NT2/D1 (cell line): ENCODE results near the gene PRR15.

Experiments used
- DNase-seq: peaks from one replicate; pipeline ENCODE4 v3.0.0-alpha.2; 2011; ENCODE audit warnings: low read depth, low spot score
- H3K27me3 ChIP-seq: 2 replicates; pipeline ENCODE4 v1.6.0; 2011; ENCODE audit warnings: mild to moderate bottlenecking; ENCODE audit not compliant: insufficient read length, insufficient read depth
- H3K36me3 ChIP-seq: 2 replicates; pipeline ENCODE4 v1.6.1; 2011; ENCODE audit warnings: mild to moderate bottlenecking, low read length, mixed read lengths; ENCODE audit not compliant: insufficient read depth, insufficient read length
- H3K4me1 ChIP-seq: 2 replicates; pipeline ENCODE4 v1.5.1; 2011; ENCODE audit not compliant: insufficient read depth, insufficient read length
- H3K4me3 ChIP-seq: 2 replicates; pipeline ENCODE4 v1.5.1; 2011; ENCODE audit warnings: low read depth; ENCODE audit not compliant: insufficient read length
- H3K9ac ChIP-seq: 2 replicates; pipeline ENCODE4 v1.6.0; 2011; ENCODE audit warnings: low read depth; ENCODE audit not compliant: insufficient read length
- H3K9me3 ChIP-seq: 2 replicates; pipeline ENCODE4 v1.5.1; 2011; ENCODE audit warnings: mild to moderate bottlenecking, low read length; ENCODE audit not compliant: insufficient read depth
- SUZ12 ChIP-seq: IDR thresholded peaks from 2 replicates; pipeline ENCODE4 v1.6.1; 2011; ENCODE audit not compliant: insufficient read length, insufficient read depth; ENCODE audit errors: extremely low read depth
- YY1 ChIP-seq: IDR thresholded peaks from 2 replicates; pipeline ENCODE4 v1.6.1; 2011; ENCODE audit not compliant: insufficient read length, insufficient read depth
- ZNF274 ChIP-seq: IDR thresholded peaks from 2 replicates; pipeline ENCODE4 v1.6.1; 2011; ENCODE audit warnings: mild to moderate bottlenecking, low read depth, low read length

Gene PRR15

GRCh38 chr7:29610086-29610485 is 46.5 kb downstream of the PRR15 start:
- no peaks in the 10 kb centered on the region for H3K27me3 ChIP-seq
- DNase-seq = no peak
- H3K4me3 ChIP-seq = no peak overlapping the region
- TF ChIP-seq YY1 = no peak
- TF ChIP-seq SUZ12 = no peak
- no peak for TF ChIP-seq ZNF274
- H3K36me3 ChIP-seq = no peaks in the 10 kb centered on the region
- H3K4me1 ChIP-seq = no peaks in the 10 kb centered on the region
- no peak overlapping the region for H3K9ac ChIP-seq
- no peaks in the 10 kb centered on the region; the same call in 1 of the 2 replicates for H3K9me3 ChIP-seq

DNA sequence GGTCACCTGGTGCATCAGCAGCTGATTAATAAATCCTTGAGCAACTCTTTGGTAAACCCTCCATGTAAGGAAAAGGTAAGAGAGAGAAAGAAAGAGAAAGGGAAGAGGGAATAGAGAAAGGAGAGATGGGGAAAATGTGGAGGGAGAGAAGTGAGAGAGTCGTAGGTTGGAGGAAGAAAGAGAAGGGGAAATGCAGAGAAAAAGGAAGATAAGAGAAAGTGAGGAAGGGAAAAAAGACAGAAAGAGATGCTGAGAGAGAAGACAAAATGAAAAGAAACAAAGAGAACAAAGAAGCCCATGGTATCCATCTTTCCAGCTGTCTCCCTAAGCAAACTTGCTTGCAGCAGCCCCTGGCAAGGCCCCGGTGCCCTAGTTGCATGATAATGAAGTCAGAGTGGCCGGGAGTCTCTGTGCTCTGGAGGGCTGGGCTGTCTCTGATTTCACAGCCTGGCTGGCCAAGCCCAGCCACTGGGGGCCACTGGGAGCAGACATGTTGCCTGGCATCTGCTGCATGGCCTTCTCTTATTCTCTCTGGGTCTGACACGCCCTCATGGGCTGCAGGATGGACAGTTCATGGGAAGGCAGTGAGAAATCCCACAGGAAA is 48.4 kb downstream of the PRR15 start:
- Histone ChIP-seq H3K4me1 (no peaks in the 10 kb centered on the region), H3K9me3 (no peaks in the 10 kb centered on the region; the same call in 1 of the 2 replicates), H3K27me3 (no peaks in the 10 kb centered on the region), H3K9ac (no peak overlapping the region), H3K4me3 (no peak overlapping the region), H3K36me3 (no peaks in the 10 kb centered on the region)
- DNase-seq = no peak
- no peak for TF ChIP-seq ZNF274
- TF ChIP-seq YY1 = no peak
- TF ChIP-seq SUZ12 = no peak

GRCh38 chr7:29612596-29612995 is 49.0 kb downstream of the PRR15 start:
- no peak for TF ChIP-seq SUZ12
- no peak for TF ChIP-seq YY1
- TF ChIP-seq ZNF274 = no peak
- no peaks in the 10 kb centered on the region for H3K36me3 ChIP-seq
- H3K4me1 ChIP-seq = no peaks in the 10 kb centered on the region
- no peak overlapping the region for H3K9ac ChIP-seq
- no peaks in the 10 kb centered on the region for H3K27me3 ChIP-seq
- H3K9me3 ChIP-seq = no peaks in the 10 kb centered on the region; the same call in 1 of the 2 replicates
- no peak for DNase-seq
- H3K4me3 ChIP-seq = no peak overlapping the region

- no peak for DNase-seq
- H3K4me3 ChIP-seq = no peak overlapping the region
- TF ChIP-seq SUZ12 (no peak), ZNF274 (no peak), YY1 (no peak)
Observed at GRCh38 chr7:29613100-29613499, 49.5 kb downstream of the PRR15 start.

GRCh38 chr7:29614229-29614628 is 50.6 kb downstream of the PRR15 start:
- Histone ChIP-seq H3K4me3 (no peak overlapping the region), H3K9ac (no peak overlapping the region), H3K4me1 (no peaks in the 10 kb centered on the region), H3K36me3 (no peaks in the 10 kb centered on the region), H3K27me3 (no peaks in the 10 kb centered on the region), H3K9me3 (no peaks in the 10 kb centered on the region; the same call in 1 of the 2 replicates)
- DNase-seq = no peak
- TF ChIP-seq SUZ12 (no peak), YY1 (no peak), ZNF274 (no peak)

More at GRCh38 chr7:29613100-29613499, 49.5 kb downstream of the PRR15 start:
- Histone ChIP-seq H3K36me3 (no peaks in the 10 kb centered on the region), H3K9ac (no peak overlapping the region), H3K9me3 (no peaks in the 10 kb centered on the region; the same call in 1 of the 2 replicates), H3K27me3 (no peaks in the 10 kb centered on the region), H3K4me1 (no peaks in the 10 kb centered on the region)
